GM21447 (cell line): ENCODE data around the gene FGF14.
"Not testable (repeated sequence)": the region's sequence is repeated elsewhere in the genome, so short reads cannot be mapped to it uniquely, and the experiment has no call there.

ENCODE experiments used
- ATAC-seq: cut with Tn5 transposase; IDR thresholded peaks from one replicate; pipeline ENCODE4 v1.9.1; 2021; ENCODE audit not compliant: unreplicated experiment

Gene FGF14

DNA sequence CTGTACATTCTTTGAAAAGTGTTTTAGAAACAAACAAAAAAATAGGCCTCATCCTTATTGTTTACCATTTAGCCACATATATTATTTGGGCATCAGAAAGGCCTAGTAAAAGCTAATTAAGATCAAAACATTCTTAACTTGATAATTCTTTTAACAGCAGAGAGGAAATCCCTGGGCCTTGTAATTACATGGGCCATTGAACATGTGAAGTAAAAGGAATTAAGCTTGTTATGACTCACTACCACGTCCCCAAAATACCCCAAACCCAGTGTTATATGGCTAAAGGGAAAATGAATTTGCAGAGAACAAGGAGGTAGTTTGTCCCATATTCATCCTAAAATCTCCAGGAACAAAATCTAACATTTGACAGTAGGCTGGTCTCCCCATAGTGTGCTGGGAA lies 509.6 kb downstream of the FGF14 start:
- ATAC-seq: no peak

DNA sequence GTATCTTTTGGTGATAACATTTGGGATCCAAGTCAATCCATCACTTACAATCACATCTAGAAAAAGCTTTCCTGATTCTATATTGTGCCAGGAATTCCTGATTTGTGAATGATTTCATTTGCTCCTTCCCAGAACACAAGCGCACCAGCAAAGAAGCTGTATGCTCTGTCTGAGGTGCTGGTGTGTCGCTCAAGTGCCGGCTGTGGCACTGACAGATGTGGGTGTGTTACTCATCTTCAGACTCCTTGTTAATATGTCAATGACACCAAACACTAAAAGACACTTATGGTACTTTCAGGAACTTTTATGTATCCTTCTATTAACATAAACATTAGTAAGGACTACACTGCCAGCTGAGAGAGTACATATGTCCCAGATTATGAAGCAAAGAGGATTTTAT lies 520.3 kb downstream of the FGF14 start:
- no peak for ATAC-seq

DNA sequence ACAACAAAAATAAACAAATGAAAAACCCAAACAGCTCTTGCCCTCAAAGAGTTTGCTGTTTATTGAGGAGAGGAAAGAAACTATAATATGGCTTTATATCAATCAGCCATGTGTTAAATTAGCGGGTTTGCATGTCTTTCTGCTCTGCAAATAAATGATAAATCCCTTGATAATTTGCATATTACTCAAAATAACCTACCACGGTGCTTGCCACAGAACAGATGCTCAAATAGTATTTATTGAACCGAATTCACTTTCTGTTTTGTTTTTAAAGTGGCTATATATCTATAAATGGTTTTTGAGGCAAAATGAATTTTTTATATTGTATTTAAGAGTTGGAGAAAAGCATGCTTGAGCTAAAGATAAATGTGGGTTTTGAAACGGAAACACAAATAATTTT lies 521.3 kb downstream of the FGF14 start:
- no peak for ATAC-seq

DNA sequence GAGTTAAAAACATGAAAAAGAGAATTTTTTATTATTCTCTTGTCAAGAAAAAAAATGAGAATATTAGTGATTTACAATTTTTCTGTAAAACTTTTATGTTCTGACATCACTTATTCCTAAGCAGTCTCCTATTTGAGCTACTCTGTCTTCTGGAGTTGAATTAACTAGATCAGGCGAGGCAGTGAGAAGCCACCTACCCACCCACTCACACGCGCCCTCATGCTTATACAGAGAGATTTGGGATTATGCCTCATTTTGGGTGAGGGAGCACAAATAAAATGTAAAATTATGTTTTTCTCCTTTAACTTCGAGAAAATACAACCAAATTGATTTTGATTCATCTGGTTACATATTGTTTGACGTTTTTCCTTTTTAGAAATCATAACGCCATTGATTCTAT lies 524.9 kb downstream of the FGF14 start:
- no peak for ATAC-seq

DNA sequence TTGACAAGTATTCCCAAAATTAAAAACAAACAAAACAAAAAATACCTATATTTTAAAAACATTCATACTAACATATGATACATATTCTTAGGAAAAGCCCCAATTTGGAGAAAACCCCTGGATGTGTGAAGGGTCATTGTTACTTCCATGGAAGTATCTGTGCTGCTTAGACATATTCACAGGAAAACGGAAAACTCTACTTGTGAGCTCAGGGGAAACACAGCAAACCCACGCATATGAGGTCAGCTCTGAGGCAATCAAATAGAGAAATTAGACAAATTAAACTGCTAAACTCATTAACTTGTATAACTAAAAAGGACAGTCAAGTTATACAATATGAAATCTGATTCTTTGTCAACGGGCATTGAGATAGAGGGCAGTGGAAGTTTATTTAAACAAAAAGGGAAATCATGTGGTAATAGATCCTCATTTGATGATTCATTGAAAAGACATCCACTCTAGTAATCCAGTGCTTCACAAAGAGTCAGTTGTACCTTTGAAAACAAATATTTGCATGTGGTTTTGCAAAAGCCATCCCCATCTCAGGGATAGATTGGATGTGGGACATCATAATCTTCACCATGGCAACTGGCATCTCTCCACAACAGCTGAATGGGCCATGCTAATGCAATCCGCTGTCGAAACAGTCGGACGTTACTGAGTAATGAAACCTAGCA lies 526.0 kb downstream of the FGF14 start:
- no peak for ATAC-seq

DNA sequence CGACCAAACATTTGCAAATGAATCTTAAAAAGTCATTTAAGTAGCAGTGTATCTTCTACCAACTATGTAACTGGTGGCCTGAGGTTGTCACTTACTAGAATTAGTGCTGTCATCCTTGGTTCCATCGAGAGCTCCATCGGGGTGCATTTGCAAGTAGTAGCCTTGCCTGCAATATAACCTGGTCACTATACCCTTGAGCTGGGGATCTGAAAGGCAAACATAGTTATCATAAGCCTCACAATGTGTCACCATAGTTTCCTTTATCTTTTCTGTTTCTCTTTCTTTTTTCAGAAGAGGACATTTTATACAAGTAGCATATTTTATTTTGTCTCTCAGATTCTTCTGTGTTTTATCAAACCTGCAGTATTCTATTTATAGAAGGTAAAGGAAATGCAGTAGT lies 526.8 kb downstream of the FGF14 start:
- no peak for ATAC-seq

DNA sequence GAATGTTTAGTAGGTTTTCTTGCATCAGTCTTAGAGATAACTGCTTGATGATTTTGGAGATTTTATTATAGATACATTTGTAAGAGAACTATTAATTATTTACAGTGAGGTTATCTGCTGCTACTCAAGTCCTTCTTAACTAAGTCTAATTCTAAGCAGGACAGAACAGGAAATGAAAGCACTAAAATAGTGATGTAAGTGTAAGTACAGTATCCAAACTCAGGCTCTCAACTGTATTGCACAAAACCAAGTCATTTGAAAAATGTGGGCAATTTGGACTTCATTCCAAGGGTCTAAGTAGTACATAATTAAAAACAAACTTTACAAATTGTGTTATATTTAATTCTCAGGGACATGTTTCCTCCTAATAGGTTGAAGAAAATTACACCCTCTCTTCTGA lies 532.3 kb downstream of the FGF14 start:
- peak; percentile 81 for ATAC-seq

DNA sequence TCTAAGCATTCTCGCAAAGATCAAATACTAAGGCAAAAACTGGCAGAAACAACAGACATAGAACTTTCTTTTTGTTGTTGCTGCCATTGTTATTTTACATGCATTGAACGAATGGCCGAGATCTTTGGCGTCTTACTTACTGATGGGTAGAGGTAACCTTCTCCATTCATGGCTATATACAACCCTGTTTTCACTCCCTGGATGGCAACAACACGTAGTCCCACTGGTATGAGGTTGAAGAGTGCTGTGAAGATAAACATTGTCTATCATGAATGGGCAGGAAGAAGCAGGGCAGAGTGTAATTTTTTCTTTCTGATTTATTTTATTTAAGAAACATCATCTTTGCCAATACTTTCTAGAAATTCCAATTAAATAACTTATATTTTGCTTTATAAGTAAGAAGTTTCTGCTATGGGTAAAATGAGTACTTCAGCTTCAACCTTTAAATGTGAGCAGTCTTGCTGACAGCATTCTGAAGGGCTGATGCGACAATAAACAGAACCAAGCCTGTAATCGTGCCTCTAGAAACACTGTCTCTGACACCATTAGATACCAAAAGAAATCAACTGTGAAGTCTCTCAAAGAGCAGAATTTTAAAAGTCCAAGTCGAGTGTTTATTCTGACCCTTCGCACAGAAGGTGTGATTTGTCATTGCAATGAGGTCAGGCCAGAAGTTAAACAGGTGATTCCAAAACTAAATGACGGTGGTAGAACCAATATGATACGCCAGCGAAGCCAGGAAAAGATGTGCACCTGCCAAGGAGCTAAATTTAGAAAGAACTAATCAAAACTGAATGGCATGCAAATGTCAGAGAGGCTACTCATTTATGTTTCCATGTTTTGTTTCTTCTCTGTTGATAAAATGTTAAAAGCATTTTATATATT lies 533.0 kb downstream of the FGF14 start:
- peak; percentile 36 for ATAC-seq

DNA sequence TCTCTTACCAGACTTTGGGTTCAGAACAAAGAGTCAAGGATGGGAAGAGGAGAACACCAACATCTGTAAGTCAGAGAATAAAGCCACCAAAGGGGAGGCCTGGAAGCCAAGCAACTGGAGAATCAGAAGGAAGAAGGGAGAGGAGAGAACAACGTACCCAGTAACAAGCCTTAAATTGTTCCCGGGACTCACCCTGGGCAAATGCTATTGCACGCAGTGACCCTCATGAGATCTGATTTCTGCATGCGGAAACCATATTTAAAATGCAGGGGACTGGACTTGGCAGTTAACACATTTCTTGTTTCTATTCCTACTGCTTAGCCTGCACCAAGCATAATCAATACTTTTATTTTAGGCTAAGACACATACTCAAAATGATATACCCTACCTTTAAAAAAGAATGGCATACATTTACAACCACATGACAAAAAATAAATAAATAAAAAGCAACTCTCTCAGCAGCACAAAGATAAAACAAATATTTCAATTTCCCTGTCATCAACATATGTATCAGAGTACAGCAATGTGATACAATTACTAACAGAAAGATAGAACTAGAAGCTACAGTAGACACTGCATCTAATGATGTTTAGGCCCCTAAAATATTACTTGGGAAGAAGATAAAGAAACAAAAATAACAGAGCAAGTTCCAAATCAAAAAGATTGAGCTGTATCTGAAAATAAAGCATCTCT lies 534.8 kb downstream of the FGF14 start:
- ATAC-seq: no peak

DNA sequence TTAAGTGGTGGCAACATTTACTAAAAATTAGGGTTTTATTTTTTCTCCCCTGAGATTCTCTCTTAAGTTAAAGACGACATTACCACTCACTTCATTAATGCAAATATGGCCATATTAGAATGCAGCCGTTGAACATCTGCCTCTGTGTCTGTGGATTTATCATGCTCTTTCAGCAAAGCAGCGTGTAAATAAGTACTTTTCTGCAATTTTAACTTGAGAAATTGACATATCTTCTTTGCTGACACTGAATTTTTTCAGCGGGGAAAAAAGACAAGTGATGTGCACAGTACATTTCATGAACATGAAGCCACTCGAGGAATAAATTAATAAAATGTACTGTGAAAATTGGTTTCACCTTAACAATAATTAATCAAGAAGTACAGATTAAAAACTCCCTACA lies 543.0 kb downstream of the FGF14 start:
- ATAC-seq: no peak

DNA sequence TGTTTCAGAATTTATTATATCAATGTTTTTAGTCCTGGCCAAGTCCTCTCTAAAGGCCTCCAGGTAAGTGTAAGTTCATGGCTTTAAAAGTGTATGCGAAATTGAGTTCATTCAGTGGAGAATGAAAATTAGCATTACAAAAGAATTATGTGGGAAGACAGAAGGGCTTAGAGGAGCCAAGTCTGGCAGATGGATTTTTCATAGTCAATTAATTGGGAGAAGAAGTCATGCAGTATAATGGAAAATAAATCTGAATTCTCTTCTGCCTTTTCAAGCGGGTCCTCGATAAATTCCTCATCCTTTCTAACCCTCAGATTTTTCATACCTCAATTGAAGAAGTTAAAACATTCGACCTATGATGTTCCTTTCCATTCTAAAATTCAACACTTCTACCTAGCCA lies 555.1 kb downstream of the FGF14 start:
- no peak for ATAC-seq

DNA sequence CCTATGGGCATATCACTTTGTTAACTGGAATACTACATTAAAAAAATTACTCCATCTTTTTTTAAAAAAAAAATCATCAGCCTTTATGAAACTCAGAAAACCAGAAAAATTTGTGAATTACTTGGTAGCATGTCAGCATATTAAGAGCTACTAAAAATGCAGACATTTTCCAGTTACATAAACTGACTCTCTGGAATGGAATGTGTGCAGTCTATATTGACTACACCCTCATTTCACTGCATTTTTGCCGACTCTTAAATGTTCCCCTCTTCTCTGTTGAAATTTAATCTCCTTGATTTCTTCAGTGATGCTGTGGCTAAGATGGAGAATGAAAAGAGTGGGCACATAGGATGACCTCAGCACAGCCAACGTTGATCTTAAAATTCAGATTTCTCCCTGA lies 555.6 kb downstream of the FGF14 start:
- ATAC-seq: no peak

DNA sequence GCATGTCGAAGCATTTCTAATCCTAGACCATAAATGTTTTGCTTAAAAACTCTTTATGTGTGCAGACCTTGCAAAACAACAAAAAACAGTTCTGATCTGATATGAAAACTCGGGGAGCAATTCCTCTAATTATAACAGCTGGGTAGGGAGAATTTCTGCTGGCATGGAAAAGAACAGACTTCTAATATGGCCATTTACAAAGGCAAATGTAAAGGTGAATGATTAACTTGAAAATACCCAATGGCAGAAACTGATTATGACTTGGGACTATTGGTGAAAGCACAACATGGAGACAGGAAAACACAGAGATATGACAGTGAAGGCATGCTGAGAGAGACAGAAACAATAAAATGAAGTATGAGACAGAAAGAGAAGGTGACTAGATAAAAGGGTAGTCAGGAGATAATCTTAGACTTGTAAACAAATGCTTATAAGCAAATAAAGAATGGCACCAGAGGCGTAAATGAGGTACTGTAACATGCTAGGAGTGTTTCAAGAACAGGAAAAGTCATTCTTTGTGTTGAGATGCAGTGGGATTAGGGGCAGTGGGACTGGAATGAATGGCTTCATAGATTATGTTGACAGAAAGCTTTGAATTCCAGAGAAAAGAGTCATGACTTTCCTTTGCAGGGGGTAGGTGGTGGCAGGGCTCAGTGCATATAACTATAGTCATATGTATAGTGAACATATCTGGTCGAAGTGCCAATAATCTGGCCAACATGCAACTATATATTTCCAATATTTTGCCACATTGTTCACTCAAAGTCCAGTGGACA lies 556.4 kb downstream of the FGF14 start:
- no peak for ATAC-seq

DNA sequence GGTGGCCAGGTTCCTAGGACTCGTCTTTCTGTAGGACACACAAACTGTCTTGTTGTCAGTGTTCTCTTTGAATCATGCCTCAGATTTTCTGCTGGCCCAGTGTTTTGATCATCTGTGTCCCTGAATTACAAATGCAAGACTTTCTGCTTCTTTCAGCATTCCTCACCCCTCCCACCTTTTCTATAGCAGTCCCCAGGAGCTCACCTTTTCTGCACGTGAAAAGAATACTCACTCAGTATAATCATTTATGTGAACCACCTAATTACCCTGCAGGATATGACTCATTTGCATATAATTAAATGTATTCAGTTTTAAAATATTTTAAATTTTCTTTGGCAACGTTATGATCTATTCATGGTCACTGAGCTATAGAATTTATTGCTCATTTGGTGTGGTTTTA lies 560.1 kb downstream of the FGF14 start:
- ATAC-seq: no peak

DNA sequence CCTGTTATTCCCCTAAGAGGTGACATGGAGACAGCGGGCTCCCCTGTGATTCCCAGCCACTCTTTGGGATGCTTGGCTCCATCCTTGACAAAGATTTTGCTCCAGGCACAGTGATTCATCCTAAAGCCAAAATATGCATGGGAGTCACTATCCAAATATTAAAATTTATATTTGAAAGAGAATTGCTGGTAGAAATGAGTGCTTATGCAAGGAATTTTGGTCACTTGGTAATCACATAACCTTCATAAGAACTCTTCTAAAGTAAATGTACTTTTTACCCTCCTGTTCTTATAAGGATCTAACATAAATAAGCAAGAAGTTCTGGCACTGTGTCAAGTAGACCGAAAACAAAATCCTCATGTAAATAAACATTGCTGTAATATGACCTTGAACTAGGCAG lies 563.5 kb downstream of the FGF14 start:
- ATAC-seq: no peak

DNA sequence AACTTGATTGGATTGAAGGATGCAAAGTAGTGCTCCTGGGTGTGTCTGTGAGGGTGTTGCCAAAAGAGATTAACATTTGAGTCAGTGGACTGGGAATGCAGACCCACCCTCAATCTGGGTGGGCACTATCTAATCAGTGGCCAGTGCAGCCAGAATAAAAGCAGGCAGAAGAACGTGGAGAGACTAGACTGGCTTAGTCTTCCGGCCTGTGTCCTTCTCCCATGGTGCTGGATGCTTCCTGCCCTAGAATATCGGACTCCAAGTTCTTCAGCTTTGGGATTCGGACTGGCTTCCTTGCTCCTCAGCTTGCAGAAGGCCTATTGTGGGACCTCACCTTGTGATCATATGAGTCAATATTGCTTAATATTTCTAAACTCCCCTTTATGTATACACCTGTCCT lies 564.1 kb downstream of the FGF14 start:
- ATAC-seq: not testable (repeated sequence)

DNA sequence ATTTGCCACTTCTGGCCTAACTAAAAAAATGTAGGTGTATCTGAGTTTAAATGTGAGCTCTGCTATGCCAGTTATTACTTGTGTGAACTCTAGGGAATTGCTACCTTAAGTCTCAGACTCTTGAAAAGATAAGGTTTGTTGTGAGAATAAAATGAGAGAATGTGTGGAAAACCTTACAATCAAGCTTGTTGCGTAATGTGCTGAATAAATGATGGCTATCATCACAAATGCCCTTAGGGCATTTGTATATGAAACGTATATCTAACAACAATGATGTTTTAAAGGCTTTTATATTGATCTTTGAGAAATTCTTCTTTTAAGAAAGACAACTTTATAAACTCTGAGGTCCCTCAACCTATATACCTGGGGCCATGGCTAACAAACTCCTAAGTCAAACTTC lies 564.6 kb downstream of the FGF14 start:
- ATAC-seq: no peak

DNA sequence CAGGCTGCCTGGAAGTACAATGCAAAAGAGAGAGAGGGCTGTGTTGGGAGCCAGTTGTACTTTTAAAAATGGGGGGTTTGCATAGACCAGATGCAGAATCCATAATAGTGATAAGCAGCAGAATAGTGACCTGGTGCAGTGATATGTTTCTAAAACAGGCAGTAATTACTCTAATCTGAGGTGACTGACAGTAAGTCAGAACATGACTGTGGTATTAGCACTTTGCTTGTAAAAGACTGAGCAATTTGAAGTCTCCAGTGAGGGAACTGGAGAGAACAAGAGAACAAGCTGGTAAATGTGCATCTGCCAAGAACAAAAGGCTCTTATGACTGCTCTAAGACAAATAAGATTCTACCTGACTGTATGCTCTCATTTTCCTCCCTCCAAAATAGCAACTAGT lies 565.9 kb downstream of the FGF14 start:
- no peak for ATAC-seq

DNA sequence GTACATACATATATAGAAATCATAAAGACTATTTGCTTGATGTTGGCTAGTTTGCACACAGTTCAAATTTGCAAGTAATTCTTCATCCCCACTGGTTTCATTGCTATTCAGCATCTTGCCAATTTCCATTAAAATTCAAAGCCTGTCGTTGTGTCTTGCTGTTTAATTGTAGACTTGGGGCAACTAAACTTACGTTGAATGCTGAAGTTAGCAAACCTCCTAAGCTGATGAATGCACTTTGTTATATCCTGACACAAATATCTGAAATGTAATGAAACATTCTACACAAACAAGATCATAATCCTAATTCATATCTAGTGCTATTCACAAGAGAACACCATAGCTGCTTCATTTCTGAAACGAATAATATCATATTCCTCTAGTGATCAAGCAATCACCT lies 568.2 kb downstream of the FGF14 start:
- no peak for ATAC-seq

DNA sequence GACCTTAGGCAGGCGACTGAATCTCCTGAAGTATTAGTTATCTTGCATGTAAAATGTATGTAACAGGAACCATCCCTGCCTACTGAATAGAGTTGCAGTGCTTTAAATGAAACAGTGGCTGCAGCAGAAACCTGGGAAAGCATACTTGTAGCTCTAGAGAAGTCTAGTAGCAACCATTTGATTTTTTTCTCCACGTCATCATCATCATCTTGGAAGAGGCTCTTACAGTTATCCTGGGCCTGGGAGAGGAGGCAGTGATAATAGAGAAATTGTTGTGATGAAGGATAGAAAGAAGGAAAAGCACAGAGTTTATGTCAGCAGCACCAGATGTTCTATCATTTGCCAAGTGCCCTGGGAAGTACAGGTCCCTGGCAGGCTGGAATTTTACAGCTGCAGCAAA lies 571.8 kb downstream of the FGF14 start:
- no peak for ATAC-seq

DNA sequence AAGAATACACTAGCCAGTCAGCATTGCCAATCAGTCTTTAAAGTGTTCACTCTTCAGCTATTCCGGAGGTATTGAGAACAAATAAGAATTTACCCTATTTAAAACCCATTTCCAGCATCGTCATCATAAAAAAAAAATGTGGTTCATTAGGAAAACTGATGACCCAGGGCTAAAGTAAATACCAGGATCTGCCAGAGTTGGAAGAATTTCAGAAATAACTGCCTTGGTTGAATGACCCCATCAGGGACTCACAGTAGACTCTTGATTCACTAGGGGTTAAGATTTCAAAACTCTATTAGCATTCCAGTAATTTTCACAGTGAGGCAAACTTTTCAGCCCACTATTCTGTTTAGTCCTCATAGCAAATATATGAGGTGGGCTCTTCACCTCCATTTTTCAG lies 572.4 kb downstream of the FGF14 start:
- no peak for ATAC-seq
